Adrenal gland (tissue), 5 donors: ENCODE data around the gene ATP9A.

Experiments
- CTCF ChIP-seq, 6 experiments: fragments of 450-650 bp in 4 of 6; fragments of 200-600 bp in 2 of 6; sonication (generic) in 1 of 6; IDR thresholded peaks; 1 replicate in 5 of 6; 2 replicates in 1 of 6; pipeline versions ENCODE4 v1.5.1 to v1.8.0; 2016 to 2021; ENCODE audit warnings: antibody characterized with exemption in 6 of 6, mild to moderate bottlenecking in 2 of 6, moderate library complexity in 1 of 6
- POLR2A ChIP-seq, 2 donors: fragments of 450-650 bp; IDR thresholded peaks; one replicate each; pipeline ENCODE4 v1.6.1; 2017; ENCODE audit warnings: antibody characterized with exemption in 2 of 2, mild to moderate bottlenecking in 2 of 2, moderate library complexity in 1 of 2
- donor health status: DM: no; HTN: no; CAD: no.

GRCh38 chr20:51659491-51660050 is 108.6 kb downstream of the ATP9A start:
- TF ChIP-seq CTCF (IDR thresholded peaks at IDR 0.05) (no peak), POLR2A (IDR thresholded peaks at IDR 0.05) (no peak)
